ENCODE results near the gene SLC19A2.

SLC19A2 gene

GRCh38 chr1:169414952-169415351, 70.8 kb downstream of the SLC19A2 start:
- no peak for DNase-seq (ENCODE audit: insufficient read length, low spot score)
- FAIRE-seq: no peak
